ENCODE results near the gene SPATA16.

Gene SPATA16

DNA sequence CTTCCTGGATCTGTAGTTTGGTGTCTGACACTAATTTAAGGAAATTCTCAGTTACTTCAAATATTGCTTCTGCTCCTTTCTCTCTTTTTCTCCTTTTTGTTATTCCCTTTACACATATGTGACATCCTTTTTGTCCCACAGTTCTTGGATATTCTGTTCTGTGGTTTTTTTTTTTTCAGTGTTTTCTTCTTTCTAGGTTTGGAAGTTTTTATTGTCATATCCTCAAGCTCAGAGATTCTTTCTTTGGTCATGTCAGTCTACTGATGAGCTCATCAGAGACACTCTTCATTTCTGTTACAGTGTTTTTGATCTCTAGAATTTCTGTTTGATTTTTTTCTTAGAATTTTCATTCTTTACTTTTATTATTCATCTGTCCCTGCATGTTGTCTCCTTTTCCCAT is 140.5 kb downstream of the SPATA16 start:
- H3K9me2 ChIP-seq (replicated peaks; ENCODE audit: insufficient read depth, low read length): no peaks in the 10 kb centered on the region
- H3K9ac ChIP-seq (ENCODE audit: low read length): no peak overlapping the region
- no peak overlapping the region for H3K4me3 ChIP-seq (ENCODE audit: low read length)
- no peak overlapping the region for H3K4me2 ChIP-seq (ENCODE audit: low read depth, low read length)
- no peaks in the 10 kb centered on the region for H4K20me1 ChIP-seq (ENCODE audit: insufficient read depth, low read length)
- no peak for DNase-seq
- H3K9me3 ChIP-seq (replicated peaks; ENCODE audit: insufficient read depth, low read length): no peaks in the 10 kb centered on the region
- H3K4me1 ChIP-seq (ENCODE audit: low read length): no peaks in the 10 kb centered on the region
- H3K79me2 ChIP-seq (ENCODE audit: low read length): no peaks in the 10 kb centered on the region
- H3K27ac ChIP-seq (ENCODE audit: low read length): no peak overlapping the region
- H3K27me3 ChIP-seq (replicated peaks; ENCODE audit: insufficient read depth, low read length): no peaks in the 10 kb centered on the region
- H3K36me3 ChIP-seq (replicated peaks; ENCODE audit: insufficient read depth, low read length): no peaks in the 10 kb centered on the region
- TF ChIP-seq EZH2 (optimal IDR thresholded peaks at IDR 0.05; ENCODE audit: low read depth, low read length) (no peak), EZH2phosphoT487 (IDR thresholded peaks at IDR 0.05; ENCODE audit: low read length) (no peak)
- TF ChIP-seq, protein P1, sequence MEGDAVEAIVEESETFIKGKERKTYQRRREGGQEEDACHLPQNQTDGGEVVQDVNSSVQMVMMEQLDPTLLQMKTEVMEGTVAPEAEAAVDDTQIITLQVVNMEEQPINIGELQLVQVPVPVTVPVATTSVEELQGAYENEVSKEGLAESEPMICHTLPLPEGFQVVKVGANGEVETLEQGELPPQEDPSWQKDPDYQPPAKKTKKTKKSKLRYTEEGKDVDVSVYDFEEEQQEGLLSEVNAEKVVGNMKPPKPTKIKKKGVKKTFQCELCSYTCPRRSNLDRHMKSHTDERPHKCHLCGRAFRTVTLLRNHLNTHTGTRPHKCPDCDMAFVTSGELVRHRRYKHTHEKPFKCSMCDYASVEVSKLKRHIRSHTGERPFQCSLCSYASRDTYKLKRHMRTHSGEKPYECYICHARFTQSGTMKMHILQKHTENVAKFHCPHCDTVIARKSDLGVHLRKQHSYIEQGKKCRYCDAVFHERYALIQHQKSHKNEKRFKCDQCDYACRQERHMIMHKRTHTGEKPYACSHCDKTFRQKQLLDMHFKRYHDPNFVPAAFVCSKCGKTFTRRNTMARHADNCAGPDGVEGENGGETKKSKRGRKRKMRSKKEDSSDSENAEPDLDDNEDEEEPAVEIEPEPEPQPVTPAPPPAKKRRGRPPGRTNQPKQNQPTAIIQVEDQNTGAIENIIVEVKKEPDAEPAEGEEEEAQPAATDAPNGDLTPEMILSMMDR (IDR thresholded peaks at IDR 0.05; ENCODE audit: low read length): no peak
- H2AFZ ChIP-seq (ENCODE audit: low read length): no peak overlapping the region
- no peaks in the 10 kb centered on the region for H3F3A ChIP-seq (ENCODE audit: insufficient read depth, low read length)

DNA sequence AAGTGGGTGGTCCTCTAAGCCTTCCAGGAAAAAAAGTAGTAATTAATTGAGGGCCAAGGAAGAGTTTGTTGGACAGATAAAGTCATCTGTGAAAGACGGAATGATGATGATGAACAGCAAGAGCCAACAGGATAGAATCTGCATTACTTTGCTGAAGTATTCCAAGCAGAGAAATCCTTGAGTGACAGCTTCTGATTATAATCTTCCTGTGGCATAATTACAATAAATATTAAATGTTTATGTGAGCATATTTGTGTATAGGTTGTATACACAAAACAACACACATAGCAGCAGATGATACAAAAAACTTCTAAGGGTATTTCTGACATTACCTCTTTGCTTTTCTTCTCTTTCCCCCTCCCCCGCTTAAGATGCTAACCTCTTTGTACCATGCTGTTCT is 147.6 kb downstream of the SPATA16 start:
- Histone ChIP-seq H3K9ac (ENCODE audit: low read length) (no peak overlapping the region), H3F3A (ENCODE audit: insufficient read depth, low read length) (no peaks in the 10 kb centered on the region), H3K9me2 (replicated peaks; ENCODE audit: insufficient read depth, low read length) (no peaks in the 10 kb centered on the region), H3K4me3 (ENCODE audit: low read length) (no peak overlapping the region), H2AFZ (ENCODE audit: low read length) (no peak overlapping the region), H3K27ac (ENCODE audit: low read length) (no peak overlapping the region), H3K4me1 (ENCODE audit: low read length) (no peaks in the 10 kb centered on the region), H3K79me2 (ENCODE audit: low read length) (no peaks in the 10 kb centered on the region), H4K20me1 (ENCODE audit: insufficient read depth, low read length) (no peaks in the 10 kb centered on the region), H3K36me3 (replicated peaks; ENCODE audit: insufficient read depth, low read length) (no peaks in the 10 kb centered on the region), H3K9me3 (replicated peaks; ENCODE audit: insufficient read depth, low read length) (no peaks in the 10 kb centered on the region), H3K27me3 (replicated peaks; ENCODE audit: insufficient read depth, low read length) (no peaks in the 10 kb centered on the region), H3K4me2 (ENCODE audit: low read depth, low read length) (no peak overlapping the region)
- no peak for DNase-seq
- TF ChIP-seq EZH2phosphoT487 (IDR thresholded peaks at IDR 0.05; ENCODE audit: low read length): no peak
- TF ChIP-seq EZH2 (optimal IDR thresholded peaks at IDR 0.05; ENCODE audit: low read depth, low read length): no peak
- TF ChIP-seq, protein P1 (IDR thresholded peaks at IDR 0.05; ENCODE audit: low read length): no peak

DNA sequence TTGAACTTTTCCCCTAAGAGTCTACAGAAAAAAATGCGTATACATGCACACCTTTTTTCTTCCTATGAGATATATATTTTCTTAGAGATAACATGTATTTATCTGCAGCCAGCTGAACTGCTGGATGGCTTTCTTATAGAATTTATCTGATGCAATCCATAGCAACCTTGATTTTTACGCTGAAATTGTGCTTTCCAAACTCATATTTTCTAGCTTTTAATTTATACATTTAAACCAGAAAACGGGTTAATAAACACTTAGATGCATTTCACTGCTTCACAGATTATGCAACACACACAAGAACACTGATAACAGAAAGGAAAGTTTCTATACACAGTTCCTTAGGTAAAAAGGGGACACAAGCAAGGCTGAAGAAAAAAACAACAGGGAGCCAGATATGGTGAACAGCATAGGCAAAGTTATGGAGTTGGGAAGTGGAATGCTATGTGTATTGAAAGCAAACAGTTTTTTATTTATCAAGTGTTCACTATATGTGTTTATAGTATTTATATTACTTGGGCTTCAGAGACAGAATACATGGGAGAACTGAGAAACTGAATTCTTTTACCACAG is 149.5 kb downstream of the SPATA16 start:
- Histone ChIP-seq H3K4me3 (ENCODE audit: low read length) (no peak overlapping the region), H3K4me1 (ENCODE audit: low read length) (no peaks in the 10 kb centered on the region), H2AFZ (ENCODE audit: low read length) (no peak overlapping the region), H3K9me2 (replicated peaks; ENCODE audit: insufficient read depth, low read length) (no peaks in the 10 kb centered on the region), H3F3A (ENCODE audit: insufficient read depth, low read length) (no peaks in the 10 kb centered on the region), H3K9me3 (replicated peaks; ENCODE audit: insufficient read depth, low read length) (no peaks in the 10 kb centered on the region), H4K20me1 (ENCODE audit: insufficient read depth, low read length) (no peaks in the 10 kb centered on the region), H3K79me2 (ENCODE audit: low read length) (no peaks in the 10 kb centered on the region), H3K9ac (ENCODE audit: low read length) (no peak overlapping the region), H3K27ac (ENCODE audit: low read length) (no peak overlapping the region), H3K4me2 (ENCODE audit: low read depth, low read length) (no peak overlapping the region), H3K27me3 (replicated peaks; ENCODE audit: insufficient read depth, low read length) (no peaks in the 10 kb centered on the region), H3K36me3 (replicated peaks; ENCODE audit: insufficient read depth, low read length) (no peaks in the 10 kb centered on the region)
- DNase-seq: no peak
- TF ChIP-seq EZH2 (optimal IDR thresholded peaks at IDR 0.05; ENCODE audit: low read depth, low read length) (no peak), EZH2phosphoT487 (IDR thresholded peaks at IDR 0.05; ENCODE audit: low read length) (no peak)
- TF ChIP-seq, protein P1 (IDR thresholded peaks at IDR 0.05; ENCODE audit: low read length): no peak
